DMS 273 treated with DMSO at 0.1 percent for 48 hours (cell line): ENCODE results near the gene KHDC3L.
"Not testable (repeated sequence)": the region's sequence is repeated elsewhere in the genome, so short reads cannot be mapped to it uniquely, and the experiment has no call there.

ENCODE experiments used
- DNase-seq: peaks from one replicate; lab custom pipeline; 2025; lab: John Stamatoyannopoulos, UW

Gene KHDC3L

GRCh38 chr6:73369563-73369962, 7.1 kb downstream of the KHDC3L start, which contains the start of gene OOEP:
Gene OOEP (minus strand): TSS chr6:73369897. CDS start chr6:73369792, 105 bp downstream.
- no peak for DNase-seq

DNA sequence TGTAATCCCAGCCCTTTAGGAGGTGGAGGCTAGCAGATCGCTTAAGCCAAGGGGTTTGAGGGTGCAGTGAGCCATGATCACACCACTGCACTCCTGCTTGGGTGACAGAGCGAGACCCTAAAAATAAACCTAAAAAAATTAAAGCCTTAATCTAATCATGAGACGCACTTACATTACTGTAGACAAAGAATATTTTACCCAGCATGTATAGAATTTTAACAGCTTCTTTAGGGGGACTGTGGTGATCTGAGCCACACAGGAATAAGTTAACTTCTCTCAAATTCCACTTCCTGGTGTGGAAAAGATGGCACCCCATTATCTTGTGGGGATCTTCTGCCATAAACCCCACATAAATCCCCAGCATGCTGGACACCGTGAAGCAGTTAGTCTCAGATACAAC, 9.5 kb downstream of the KHDC3L start:
- DNase-seq, result no peak

DNA sequence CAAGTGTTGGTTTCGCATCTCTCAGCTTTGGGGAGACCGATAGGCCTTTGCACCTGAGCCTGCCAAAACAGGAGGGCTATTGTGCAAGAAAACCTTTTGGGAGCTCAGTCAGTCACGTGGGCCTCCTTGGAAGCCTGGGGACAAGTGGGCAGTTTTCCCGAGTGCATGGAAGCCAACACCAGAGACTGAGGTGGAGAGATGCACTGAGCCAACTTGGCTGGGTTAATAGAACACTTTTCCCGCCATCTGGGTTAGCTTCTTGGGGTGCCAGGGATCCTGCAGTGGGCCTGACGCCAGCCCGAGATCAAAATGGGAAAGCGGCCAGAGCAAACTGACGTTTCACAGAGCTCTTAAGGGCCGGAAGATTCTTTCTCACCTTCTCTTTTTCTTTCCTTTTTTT, 10.1 kb downstream of the KHDC3L start:
- no peak for DNase-seq

GRCh38 chr6:73375216-73375615, 12.8 kb downstream of the KHDC3L start:
- no peak for DNase-seq

- DNase-seq, result no peak
Observed at GRCh38 chr6:73377225-73377624, 14.8 kb downstream of the KHDC3L start.

- not testable (repeated sequence) for DNase-seq
Observed at GRCh38 chr6:73381531-73381930, 19.1 kb downstream of the KHDC3L start.

DNA sequence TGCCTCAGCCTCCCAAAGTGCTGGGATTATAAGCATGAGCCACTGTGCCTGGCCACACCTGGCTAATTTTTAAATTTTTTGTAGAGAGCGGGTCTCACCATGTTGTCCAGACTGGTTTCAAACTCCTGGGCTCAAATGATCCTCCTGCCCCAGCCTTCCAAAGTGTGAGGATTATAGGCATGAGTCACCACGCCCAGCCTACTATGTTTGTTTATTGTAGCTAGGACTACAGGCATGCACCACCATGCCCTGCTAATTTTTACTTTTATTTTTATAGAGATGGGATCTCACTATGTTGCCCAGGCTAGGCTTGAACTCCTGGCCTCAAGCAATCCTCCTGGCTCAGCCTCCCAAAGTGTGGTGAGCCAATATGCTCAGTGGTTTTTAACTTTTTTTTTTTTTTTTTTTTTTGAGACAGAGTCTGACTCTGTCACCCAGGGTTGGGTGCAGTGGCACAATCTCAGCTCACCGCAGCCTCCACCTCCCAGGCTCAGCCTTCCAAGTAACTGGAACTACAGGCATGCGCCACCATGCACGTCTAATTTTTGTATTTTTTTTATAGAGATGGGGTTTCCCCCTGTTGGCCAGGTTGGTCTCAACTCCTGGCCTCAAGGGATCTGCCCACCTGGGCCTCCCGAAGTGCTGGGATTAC, 20.1 kb downstream of the KHDC3L start:
- no peak for DNase-seq

- DNase-seq, result no peak
Observed at GRCh38 chr6:73388433-73388799, 26.0 kb downstream of the KHDC3L start.

DNA sequence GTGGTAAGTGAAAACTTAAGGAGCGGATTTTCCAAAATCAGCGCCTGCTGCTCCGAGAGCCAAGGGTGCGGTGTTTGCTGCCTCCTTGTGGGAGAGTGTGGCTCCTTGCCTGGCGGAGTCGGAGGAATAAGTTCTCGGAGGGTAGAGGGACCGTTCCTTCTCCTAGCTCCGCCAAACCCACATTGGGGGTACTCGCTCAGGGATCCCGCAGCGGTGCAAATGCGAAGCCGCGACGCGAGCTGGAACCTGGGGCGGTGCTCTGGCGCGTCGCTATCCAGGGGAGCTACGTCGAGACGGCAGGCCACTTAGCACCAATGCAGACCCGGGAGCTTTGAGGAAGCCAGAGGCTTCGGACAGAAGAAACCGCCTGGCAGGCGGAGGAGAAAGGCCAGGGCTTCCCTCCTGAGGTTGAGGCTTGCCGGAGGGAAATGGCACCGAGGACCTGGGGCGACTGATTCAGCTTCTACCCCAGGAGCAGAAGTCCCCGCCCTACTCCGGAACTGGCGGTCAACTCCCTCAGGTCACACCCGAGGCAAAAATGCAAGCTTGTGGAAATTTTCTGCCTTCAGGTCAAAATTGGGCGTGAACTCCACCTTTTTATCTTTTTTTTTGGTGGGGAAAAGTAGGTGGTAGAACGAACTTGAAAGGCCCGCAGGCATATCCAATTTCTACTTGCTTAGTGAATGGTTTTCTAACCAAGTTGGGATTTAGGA, 26.5 kb downstream of the KHDC3L start:
- peak; percentile 13 for DNase-seq

GRCh38 chr6:73389854-73390253, 27.4 kb downstream of the KHDC3L start:
- DNase-seq, result no peak

DNA sequence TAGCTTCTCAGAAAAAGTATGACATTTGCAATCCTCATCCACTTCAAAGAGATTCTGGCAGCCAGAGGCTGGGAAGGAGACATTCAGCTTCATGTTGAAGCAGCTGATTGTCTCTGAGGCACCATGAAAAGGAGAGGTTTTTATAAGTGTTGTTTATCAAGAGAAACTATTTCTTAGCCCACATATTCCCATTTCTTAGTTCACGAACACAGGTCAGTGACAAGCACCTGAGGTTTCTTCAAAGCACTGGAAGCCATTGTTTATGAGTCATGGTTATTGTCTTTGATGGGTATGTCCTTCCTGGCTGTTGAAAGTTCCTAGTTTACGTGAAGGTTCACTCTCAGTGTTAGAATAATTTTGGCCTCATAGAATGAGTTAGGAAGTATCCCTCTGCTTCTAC, 29.2 kb downstream of the KHDC3L start:
- DNase-seq, result no peak

DNA sequence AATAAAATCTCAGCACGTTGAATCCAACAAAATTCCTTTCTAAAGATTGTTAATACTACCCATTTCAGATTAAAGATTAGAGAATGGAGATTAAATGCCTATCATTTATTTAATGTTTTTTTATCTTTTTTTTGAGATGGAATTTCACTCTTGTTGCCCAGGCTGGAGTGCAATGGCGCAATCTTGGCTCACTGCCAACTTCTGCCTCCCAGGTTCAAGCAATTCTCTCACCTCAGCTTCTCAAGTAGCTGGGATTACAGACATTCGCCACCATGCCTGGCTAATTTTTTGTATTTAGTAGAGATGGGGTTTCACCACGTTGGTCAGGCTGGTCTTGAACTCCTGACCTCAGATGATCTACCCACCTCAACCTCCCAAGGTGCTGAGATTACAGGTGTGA, 29.7 kb downstream of the KHDC3L start:
- not testable (repeated sequence) for DNase-seq

- DNase-seq, result no peak
Observed at GRCh38 chr6:73393278-73393677, 30.8 kb downstream of the KHDC3L start.

GRCh38 chr6:73394577-73395354, 32.3 kb downstream of the KHDC3L start, which contains the start of gene DDX43:
Gene DDX43 (plus strand): TSS chr6:73394828. CDS start chr6:73394906, 78 bp downstream.
- no peak for DNase-seq

GRCh38 chr6:73395875-73396274, 33.4 kb downstream of the KHDC3L start:
- no peak for DNase-seq

GRCh38 chr6:73400656-73401055, 38.2 kb downstream of the KHDC3L start:
- DNase-seq, result no peak

DNA sequence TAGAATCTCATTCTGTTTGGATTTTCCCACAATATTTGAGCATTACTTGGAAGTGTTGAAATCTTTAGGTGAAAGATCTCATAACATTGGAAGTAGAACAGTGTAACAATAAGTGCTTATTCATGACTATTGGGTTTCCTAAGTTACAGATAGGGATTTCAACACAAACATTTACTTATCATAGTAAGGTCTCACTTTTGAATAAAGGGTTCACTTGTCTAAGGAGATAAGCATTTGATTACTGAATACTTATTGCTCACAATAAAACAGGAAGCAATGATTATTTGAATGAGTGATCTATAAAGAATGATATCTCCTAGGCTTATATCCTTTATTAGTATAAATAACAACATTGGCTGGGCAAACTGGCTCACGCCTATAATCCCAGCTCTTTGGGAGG, 46.9 kb downstream of the KHDC3L start:
- no peak for DNase-seq

GRCh38 chr6:73413102-73413501, 50.6 kb downstream of the KHDC3L start:
- no peak for DNase-seq
